Transverse colon (tissue), 4 donors: ENCODE data around the gene HOGA1. TPM values are rescaled to one million over a fixed set of nuclear protein-coding genes. Genes with fewer than 3 reads are reported as not detected.

Experiments used
- DNase-seq: peaks from one replicate; pipeline ENCODE4 v3.0.0-alpha.2; 2019
- H3K27ac ChIP-seq, 4 donors: fragments of 200-600 bp; sonication (generic); 2 replicates each; pipeline ENCODE4 v1.5.1; 2016 to 2018; ENCODE audit warnings: inconsistent platforms in 4 of 4
- H3K27me3 ChIP-seq: fragments of 200-600 bp; sonication (generic); 2 replicates; pipeline ENCODE4 v1.5.1; 2017; ENCODE audit warnings: inconsistent platforms
- H3K36me3 ChIP-seq, 4 donors: fragments of 200-600 bp; sonication (generic); 2 replicates each; pipeline ENCODE4 v1.5.1; 2017 to 2019; ENCODE audit warnings: inconsistent platforms in 4 of 4
- H3K4me1 ChIP-seq, 4 donors: fragments of 200-600 bp; sonication (generic); 2 replicates each; pipeline ENCODE4 v1.5.1; 2017 to 2020; ENCODE audit warnings: inconsistent platforms in 4 of 4
- H3K4me3 ChIP-seq, 4 donors: fragments of 200-600 bp; sonication (generic); 1 replicate in 1 of 4; 2 replicates in 3 of 4; pipeline versions ENCODE4 v1.5.1 to v1.6.1; 2017 to 2019; ENCODE audit warnings: inconsistent platforms in 4 of 4
- H3K9me3 ChIP-seq, 2 donors: fragments of 200-600 bp; sonication (generic); 2 replicates each; pipeline ENCODE4 v1.5.1; 2017 to 2019; ENCODE audit warnings: inconsistent platforms in 2 of 2
- CTCF ChIP-seq, 5 experiments: fragments of 200-600 bp in 3 of 5; fragments of 450-650 bp in 2 of 5; sonication (generic) in 3 of 5; IDR thresholded peaks; 1 replicate in 2 of 5; 2 replicates in 3 of 5; pipeline ENCODE4 v1.5.1; 2016 to 2017; ENCODE audit warnings: antibody characterized with exemption in 5 of 5, inconsistent platforms in 3 of 5, mild to moderate bottlenecking in 2 of 5, moderate library complexity in 1 of 5
- EP300 ChIP-seq: sonication (generic); formaldehyde crosslinking; IDR thresholded peaks from one replicate; pipeline ENCODE4 v1.6.1; 2017; ENCODE audit warnings: antibody characterized with exemption, low read depth
- POLR2A ChIP-seq: fragments of 450-650 bp; IDR thresholded peaks from one replicate; pipeline ENCODE4 v1.6.1; 2016; ENCODE audit warnings: antibody characterized with exemption, mild to moderate bottlenecking, moderate library complexity
- POLR2AphosphoS5 ChIP-seq, 3 donors: sonication (generic); formaldehyde crosslinking; IDR thresholded peaks; one replicate each; pipeline ENCODE4 v1.6.1; 2016; ENCODE audit warnings: antibody characterized with exemption in 3 of 3
- WGBS, 2 donors: methylation state at CpG; one replicate each; pipeline ENCODE4 v1.1.5; 2018; ENCODE audit warnings: low coverage in 1 of 2; 5-methylcytosine and 5-hydroxymethylcytosine counted together
- in situ Hi-C, 4 donors: fragments of 200-750 bp; cut with MboI; loops; one replicate each; pipeline versions ENCODE4 v1.15.0 to v1.15.1; 2017; ENCODE audit warnings: low sequenced_read_pairs in 3 of 4, low pct_ligation_motif_present in 1 of 4, low pct_unique_long_range_greater_than_20kb in 1 of 4
- intact Hi-C: fragments of 100-400 bp; cut with DNase I; formaldehyde crosslinking; loops from one replicate; pipeline ENCODE4 v1.15.1; 2023; ENCODE audit warnings: low total_unique reads
- total RNA-seq, 4 donors: library from RNA; depleted of rRNA; stranded (reverse); fragments of >200 nt; gene quantifications; one replicate each; pipeline ENCODE4 v1.1.0, GENCODE V29; 2016

Gene HOGA1
- total RNA-seq, 4 donors from 2014 or later: not detected

GRCh38 chr10:97570146-97570788 lies 13.9 kb upstream of the HOGA1 start:
- Histone ChIP-seq H3K4me1 (peaks cover 0 to 7% (median 1%) of the 10 kb centered on the region in 4 donors), H3K36me3 (no peaks in the 10 kb centered on the region), H3K9me3 (no peaks in the 10 kb centered on the region), H3K27me3 (no peaks in the 10 kb centered on the region), H3K4me3 (no peak overlapping the region), H3K27ac (no peak overlapping the region)
- 92% methylated on average over 31 of the region's 33 CpGs; no CpG with 5 or more reads in 1 of the 2 donors for WGBS, 2 donors
- in situ Hi-C loops: no loop called here
- intact Hi-C loops: no loop called here
- DNase-seq: no peak
- TF ChIP-seq POLR2A: no peak
- TF ChIP-seq EP300: no peak
- no peak for TF ChIP-seq CTCF (IDR thresholded peaks at IDR 0.05)
- no peak for TF ChIP-seq POLR2AphosphoS5 (IDR thresholded peaks at IDR 0.05)

GRCh38 chr10:97570789-97571471 lies 13.3 kb upstream of the HOGA1 start:
- in situ Hi-C loops: no loop called here
- no peaks in the 10 kb centered on the region for H3K9me3 ChIP-seq

GRCh38 chr10:97571622-97572021 lies 12.6 kb upstream of the HOGA1 start:
- Histone ChIP-seq H3K9me3 (no peaks in the 10 kb centered on the region), H3K27me3 (no peaks in the 10 kb centered on the region), H3K36me3 (no peaks in the 10 kb centered on the region), H3K4me3 (no peak overlapping the region), H3K4me1 (peaks cover 0 to 7% (median 1%) of the 10 kb centered on the region in 4 donors), H3K27ac (no peak overlapping the region)
- in situ Hi-C loops (no loop called here), intact Hi-C loops (no loop called here)
- DNase-seq: no peak
- WGBS, 2 donors: 87 to 100% methylated on average over 2 to 3 of the region's 3 CpGs
- TF ChIP-seq EP300 (no peak), CTCF (IDR thresholded peaks at IDR 0.05) (no peak), POLR2AphosphoS5 (IDR thresholded peaks at IDR 0.05) (no peak), POLR2A (no peak)

More at GRCh38 chr10:97570789-97571471, 13.3 kb upstream of the HOGA1 start:
- Histone ChIP-seq H3K27me3 (no peaks in the 10 kb centered on the region), H3K27ac (no peak overlapping the region), H3K4me1 (peaks cover 0 to 7% (median 1%) of the 10 kb centered on the region in 4 donors), H3K36me3 (no peaks in the 10 kb centered on the region), H3K4me3 (no peak overlapping the region)
- 90% methylated on average over 5 of the region's 5 CpGs; no CpG with 5 or more reads in 1 of the 2 donors for WGBS, 2 donors
- DNase-seq: no peak
- TF ChIP-seq POLR2A (no peak), EP300 (no peak), POLR2AphosphoS5 (IDR thresholded peaks at IDR 0.05) (no peak), CTCF (IDR thresholded peaks at IDR 0.05) (no peak)
- intact Hi-C loops: no loop called here

GRCh38 chr10:97572214-97572989 lies 11.8 kb upstream of the HOGA1 start, which contains the start of gene ANKRD2:
Gene ANKRD2 (plus strand): TSS chr10:97572779. CDS start chr10:97572789, 10 bp downstream.
- peak; percentile 78 for DNase-seq
- Histone ChIP-seq H3K27ac (no peak within 1 kb of the TSS), H3K4me1 (peaks cover 0 to 7% (median 1%) of the 10 kb centered on the region in 4 donors), H3K9me3 (no peaks in the 10 kb centered on the region), H3K27me3 (no peaks in the 10 kb centered on the region), H3K36me3 (no peaks in the 10 kb centered on the region), H3K4me3 (no peak within 1 kb of the TSS)
- TF ChIP-seq POLR2AphosphoS5 (IDR thresholded peaks at IDR 0.05) (no peak), CTCF (IDR thresholded peaks at IDR 0.05) (peak; percentile 71 to 80 (median 79))
- intact Hi-C loops (no loop called here), in situ Hi-C loops (no loop called here)
- WGBS, 2 donors: 71 to 97% methylated on average over 6 to 16 of the region's 16 CpGs
